ENCODE measurements around the gene IFNGR2. TPM values are rescaled to one million over a fixed set of nuclear protein-coding genes. Genes with fewer than 3 reads are reported as not detected.
A peak's percentile ranks its signal among the peaks of the same experiment; 100 is the strongest.

The IFNGR2 gene
- total and polyA plus RNA-seq, 2 of the 4 experiments (the other 2 are of a cell fraction): 66.0 to 73.8 TPM

DNA sequence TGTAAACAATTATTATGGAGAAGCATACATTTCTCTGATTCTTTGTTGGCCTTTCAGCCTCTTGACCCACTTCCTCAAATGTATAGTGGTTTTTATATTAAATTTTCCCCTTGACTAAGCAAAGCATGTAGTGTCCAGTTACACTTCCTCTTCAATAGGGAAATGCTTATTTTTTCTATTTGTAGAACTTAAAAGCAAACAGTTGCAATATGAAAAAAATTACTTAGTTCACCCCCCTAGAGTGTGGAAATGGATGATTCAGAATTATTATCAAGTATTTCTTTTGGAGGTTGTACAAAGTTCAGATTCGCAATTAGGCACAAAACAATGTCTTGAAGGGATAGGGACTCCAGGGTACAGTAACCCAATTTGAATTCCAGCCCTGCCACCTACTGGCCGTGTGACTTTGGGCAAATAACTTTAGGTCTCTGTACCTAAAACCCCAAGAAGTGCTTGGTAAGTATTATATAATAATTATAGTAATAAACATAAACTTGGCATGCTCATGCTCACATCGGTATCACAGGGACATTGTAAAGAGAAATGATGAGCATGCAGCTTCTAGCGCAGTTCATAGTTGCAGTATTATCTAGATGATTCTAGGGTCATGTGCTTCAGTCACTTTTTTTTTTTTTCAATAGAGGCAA lies 28.6 kb upstream of the IFNGR2 start:
- 86% methylated on average over 1 of the region's 4 CpGs; no CpG with 5 or more reads in 1 of the 2 experiments for WGBS, 2 experiments (ENCODE audit: extremely low coverage in 2 of 2, insufficient read length in 1 of 2)
- no peak overlapping the region for H3K4me2 ChIP-seq (ENCODE audit: low read depth, low read length)

More for the DNA sequence above, 28.6 kb upstream of the IFNGR2 start:
- Histone ChIP-seq H3K18ac (ENCODE audit: low read depth, low read length) (no peak overlapping the region), H3K79me1 (ENCODE audit: low read depth in 1 of 2, low read length in 2 of 2) (no peaks in the 10 kb centered on the region), H2BK120ac (ENCODE audit: low read depth, low read length) (no peak overlapping the region), H3K14ac (replicated peaks; ENCODE audit: low read depth, low read length) (no peak overlapping the region), H2BK5ac (ENCODE audit: low read depth, low read length, poor library complexity, severe bottlenecking) (no peak overlapping the region), H3K27ac (ENCODE audit: insufficient read depth, low read length) (no peak overlapping the region), H4K20me1 (ENCODE audit: insufficient read depth, low read length) (no peaks in the 10 kb centered on the region), H2AFZ (replicated peaks; ENCODE audit: low read length, poor library complexity) (no peak overlapping the region), H4K8ac (ENCODE audit: low read depth in 2 of 2, low read length in 2 of 2) (no peak overlapping the region), H3K27me3 (ENCODE audit: control insufficient read depth, insufficient read depth, low read length) (no peaks in the 10 kb centered on the region; the same call in 1 of the 2 replicates), H2AK9ac (replicated peaks; ENCODE audit: low read depth, low read length, poor library complexity) (no peak overlapping the region), H3K4me3 (ENCODE audit: insufficient read depth, low read depth, low read length) (no peak overlapping the region), H2AK5ac (ENCODE audit: low read depth, low read length) (no peak overlapping the region), H3K23ac (ENCODE audit: low read depth, low read length) (no peak overlapping the region), H4K91ac (ENCODE audit: insufficient read depth, low read depth, low read length) (no peak overlapping the region), H2BK15ac (ENCODE audit: low read depth, low read length) (no peak overlapping the region), H3K4me1 (ENCODE audit: control insufficient read depth, insufficient read depth, low read length) (peaks cover 6% of the 10 kb centered on the region; the same call in 1 of the 2 replicates), H3K9ac (ENCODE audit: low read depth, low read length) (no peak overlapping the region), H4K5ac (ENCODE audit: low read depth, low read length) (no peak overlapping the region), H3K56ac (ENCODE audit: extremely low read depth, insufficient read depth, low read length) (no peak overlapping the region), H3K36me3 (ENCODE audit: control insufficient read depth, insufficient read depth, low read length) (no peaks in the 10 kb centered on the region), H2BK20ac (ENCODE audit: low read depth, low read length) (no peak overlapping the region), H3K9me3 (ENCODE audit: control insufficient read depth, insufficient read depth, low read length) (peaks cover 8% of the 10 kb centered on the region), H3K9me1 (ENCODE audit: insufficient read depth, low read length) (no peaks in the 10 kb centered on the region), H3K4ac (ENCODE audit: low read depth, low read length) (no peak overlapping the region)
- TF ChIP-seq, protein P1, sequence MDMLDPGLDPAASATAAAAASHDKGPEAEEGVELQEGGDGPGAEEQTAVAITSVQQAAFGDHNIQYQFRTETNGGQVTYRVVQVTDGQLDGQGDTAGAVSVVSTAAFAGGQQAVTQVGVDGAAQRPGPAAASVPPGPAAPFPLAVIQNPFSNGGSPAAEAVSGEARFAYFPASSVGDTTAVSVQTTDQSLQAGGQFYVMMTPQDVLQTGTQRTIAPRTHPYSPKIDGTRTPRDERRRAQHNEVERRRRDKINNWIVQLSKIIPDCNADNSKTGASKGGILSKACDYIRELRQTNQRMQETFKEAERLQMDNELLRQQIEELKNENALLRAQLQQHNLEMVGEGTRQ (IDR thresholded peaks at IDR 0.05; ENCODE audit: low read depth, low read length): no peak
- no peak for TF ChIP-seq CEBPB (IDR thresholded peaks at IDR 0.05; ENCODE audit: low read depth, low read length)
- peak; percentile 51 for TF ChIP-seq SMC3 (IDR thresholded peaks at IDR 0.05; ENCODE audit: low read depth, low read length)
- TF ChIP-seq CTCF (conservative IDR thresholded peaks at IDR 0.05; ENCODE audit: low read depth, low read length): peak; percentile 57
- TF ChIP-seq POLR2A (IDR thresholded peaks at IDR 0.05; ENCODE audit: low read depth, low read length): no peak
- peak; percentile 64 for TF ChIP-seq RAD21 (IDR thresholded peaks at IDR 0.05; ENCODE audit: low read length)
- no peak for TF ChIP-seq BHLHE40 (IDR thresholded peaks at IDR 0.05; ENCODE audit: low read depth, low read length)
- ATAC-seq (ENCODE audit: low read depth): peak; percentile 82
- in situ Hi-C loops (cut with MboI; ENCODE audit: low sequenced_read_pairs) (no loop called here), intact Hi-C loops (cut with micrococcal nuclease) (loop anchor here (1.0 to 5.0 kb wide), 2 partner anchors 37 to 175 kb away; no protein-coding TSS in a partner anchor), dilution Hi-C loops (cut with HindIII; ENCODE audit: low sequenced_read_pairs, unreplicated experiment) (no loop called here)
- DNase-seq: peak; percentile 58
- CTCF ChIA-PET: no interaction called here
- POLR2A ChIA-PET (ENCODE audit: unreplicated experiment): no interaction called here
- no TSS peak for BruUV-seq (replicated peaks)
